GM19240 (cell line): ENCODE results near the gene FABP7.
"Not testable (repeated sequence)": the region's sequence is repeated elsewhere in the genome, so short reads cannot be mapped to it uniquely, and the experiment has no call there.

Source experiments
- DNase-seq: peaks from one replicate; pipeline ENCODE4 v3.0.0; 2011; ENCODE audit warnings: low spot score; ENCODE audit not compliant: insufficient read length

FABP7 gene

DNA sequence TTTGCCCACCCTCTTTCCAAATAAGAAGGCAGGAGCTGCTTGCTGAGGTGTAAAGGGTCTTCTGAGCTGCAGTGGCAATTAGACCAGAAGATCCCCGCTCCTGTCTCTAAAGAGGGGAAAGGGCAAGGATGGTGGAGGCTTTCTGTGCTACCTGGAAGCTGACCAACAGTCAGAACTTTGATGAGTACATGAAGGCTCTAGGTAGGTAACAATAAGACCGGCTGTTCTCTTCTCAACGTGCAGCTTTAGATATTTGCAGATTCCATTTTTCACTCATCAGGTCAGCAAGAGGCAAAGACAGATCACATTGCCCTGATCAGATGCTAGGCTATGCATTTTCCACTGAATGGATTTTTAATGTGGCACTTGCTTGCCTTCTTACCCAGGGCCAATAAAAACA lies at the start of gene FABP7:
Gene FABP7 (plus strand): TSS at position 50 of the 400 bp plus-strand sequence. CDS start 79 bp downstream, at position 129.
- DNase-seq = no peak

DNA sequence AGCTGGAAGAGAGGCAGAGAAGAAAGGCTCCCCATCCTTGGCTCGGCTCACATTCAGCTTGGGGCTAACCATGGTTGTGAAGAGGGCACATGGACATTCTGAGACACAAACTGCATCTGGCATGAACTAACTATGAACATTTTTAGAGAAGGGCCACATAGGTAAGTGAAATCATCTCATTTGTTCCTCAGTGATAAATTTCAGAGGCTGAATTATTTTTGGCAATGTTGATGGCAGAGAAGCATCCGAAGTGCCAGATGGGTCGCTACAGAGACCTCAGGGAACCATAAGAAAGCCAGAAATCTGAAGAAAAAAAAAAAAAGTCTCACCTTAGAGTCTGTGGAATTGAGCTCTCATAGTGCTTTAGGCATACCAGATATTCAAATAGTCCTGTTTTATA lies 49.2 kb upstream of the FABP7 start:
- no peak for DNase-seq

DNA sequence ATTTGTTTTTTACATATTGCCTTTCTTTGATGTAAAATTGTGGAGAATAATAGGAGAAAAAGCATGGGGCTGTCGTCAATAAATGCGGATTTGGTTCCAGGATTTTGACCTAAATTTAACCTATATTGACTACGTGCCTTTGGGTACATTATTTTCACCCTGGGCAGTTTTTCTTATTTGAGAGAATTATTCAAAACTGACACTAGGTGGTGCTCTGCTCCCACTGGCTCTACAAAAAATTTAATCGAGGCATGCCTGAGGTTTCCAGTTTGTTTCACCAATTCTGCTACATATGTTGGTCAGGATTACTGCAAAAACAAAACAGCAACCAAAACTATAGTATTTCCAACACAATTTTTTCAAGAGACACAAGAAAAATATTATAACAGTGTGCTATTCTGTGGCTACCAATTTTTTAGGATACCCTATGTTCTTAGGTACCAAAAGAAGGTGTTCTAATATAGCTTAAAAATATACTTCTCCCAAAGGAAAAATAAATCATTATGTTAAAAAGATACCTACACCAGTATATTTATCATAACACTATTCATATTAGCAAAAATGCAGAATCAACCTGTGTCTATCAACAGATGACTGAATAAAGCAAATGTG lies 48.6 kb upstream of the FABP7 start:
- DNase-seq = no peak

DNA sequence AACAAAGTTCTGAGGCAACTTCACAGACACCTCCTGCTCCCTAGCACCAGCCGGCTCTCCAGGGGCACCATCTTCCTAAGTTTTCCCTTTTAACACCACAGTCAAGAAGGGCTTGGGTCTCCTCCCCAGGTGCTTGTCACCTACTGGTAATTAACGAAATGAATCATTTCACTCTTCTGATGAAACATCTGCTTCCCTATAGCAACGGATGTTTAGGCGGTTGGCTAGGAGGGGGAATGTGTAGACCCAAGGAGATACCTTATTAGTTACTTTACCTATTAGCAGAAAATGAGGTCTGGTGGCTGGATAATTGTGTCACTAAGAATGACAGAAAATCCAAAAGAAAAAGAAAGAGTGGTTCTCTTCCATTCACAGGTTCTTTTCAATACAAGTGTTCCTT lies 46.3 kb upstream of the FABP7 start:
- DNase-seq = no peak

DNA sequence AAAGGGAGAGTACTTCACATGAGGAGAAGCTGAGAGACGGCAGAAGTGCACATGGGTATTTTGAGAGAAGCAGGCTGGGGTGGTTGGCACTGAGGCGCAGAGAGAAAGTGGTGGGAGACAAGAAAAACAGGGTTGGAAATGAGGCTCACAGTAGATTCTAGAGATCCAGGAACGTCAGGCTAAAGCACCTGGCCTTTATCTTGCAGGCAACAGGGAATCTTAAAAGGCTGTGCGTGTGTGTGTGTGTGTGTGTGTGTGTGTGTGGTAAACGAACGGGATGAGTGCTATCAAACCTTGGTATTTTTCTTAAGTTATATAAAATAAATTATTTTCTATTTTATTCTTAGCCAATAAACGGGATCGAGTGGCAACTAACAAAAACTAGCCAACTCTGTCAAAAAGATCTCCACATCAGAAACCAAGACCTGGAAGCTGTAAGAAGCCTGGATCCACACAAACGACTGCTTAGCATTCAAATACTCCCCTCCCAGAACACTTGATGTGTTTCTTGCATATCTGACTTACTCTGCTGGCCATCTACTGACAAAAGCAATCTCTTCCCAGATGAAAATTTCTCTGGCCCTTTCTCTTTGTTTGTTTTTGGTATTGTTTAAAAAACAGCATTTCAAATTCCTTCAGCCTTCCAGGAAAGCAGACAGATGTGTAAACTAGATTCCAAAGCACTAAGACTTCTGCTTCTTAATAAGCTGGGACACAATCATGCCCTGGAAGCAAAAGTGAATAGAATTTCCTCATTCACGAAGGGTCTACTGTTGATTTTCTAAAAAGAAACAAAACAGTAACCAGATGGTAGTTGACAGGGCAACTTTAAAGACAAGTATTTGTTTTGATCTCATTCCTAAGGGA lies 44.8 kb upstream of the FABP7 start:
- DNase-seq = no peak

DNA sequence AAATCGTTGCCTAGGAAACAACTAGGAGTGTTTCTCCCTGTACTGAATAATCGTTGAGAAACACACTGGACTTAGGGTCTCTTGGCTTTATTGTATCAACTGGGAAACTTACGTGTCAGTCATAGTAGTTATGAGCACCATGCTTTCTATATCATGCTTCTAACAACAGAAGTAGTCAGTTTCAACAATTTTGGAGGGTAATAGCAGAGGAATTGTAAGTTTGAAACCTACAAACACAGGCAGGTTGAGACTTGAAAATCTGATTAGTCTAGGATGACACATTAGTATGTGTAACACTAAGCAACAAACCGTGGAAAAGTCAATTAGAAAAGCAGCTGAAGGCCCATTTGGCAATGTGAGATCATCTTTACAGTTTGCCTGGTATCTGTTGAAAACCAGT lies 43.9 kb upstream of the FABP7 start:
- no peak for DNase-seq

DNA sequence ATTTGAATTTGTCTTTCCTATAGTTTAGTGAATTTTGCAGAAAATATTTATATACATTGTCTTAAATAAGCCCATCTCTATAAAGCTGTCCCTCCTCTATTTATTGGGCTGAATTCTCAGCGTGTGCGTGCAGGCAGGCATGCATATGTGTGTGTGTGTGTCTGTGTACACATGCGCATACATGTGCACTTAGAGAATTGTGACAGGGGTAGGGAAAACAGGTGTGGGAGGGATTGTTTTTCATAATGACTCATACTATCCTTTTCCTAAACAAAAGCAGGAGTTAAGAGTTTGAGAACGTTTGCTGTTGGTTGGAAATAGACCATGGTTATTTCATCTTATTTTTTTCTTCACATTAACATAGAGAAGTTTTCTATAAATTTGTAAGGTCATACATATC lies 43.4 kb upstream of the FABP7 start:
- DNase-seq = no peak

DNA sequence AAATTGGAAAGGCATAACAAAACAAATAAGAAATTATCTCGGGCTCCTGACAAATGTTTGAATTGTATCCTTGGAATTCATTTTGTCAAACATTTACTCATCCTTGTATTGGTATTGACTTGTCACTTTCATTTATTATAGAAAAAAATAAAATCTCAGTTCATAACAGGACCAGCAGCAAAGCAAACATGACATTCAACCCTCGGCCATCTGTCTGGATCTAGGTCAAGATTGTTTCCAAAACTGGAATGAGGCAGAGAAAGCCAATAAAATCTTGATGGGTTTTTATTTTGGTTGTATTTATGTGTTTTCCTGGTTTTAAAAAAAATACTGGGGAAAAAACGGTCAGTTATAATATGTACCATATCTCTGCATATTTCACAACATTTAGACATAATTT lies 42.9 kb upstream of the FABP7 start:
- no peak for DNase-seq

DNA sequence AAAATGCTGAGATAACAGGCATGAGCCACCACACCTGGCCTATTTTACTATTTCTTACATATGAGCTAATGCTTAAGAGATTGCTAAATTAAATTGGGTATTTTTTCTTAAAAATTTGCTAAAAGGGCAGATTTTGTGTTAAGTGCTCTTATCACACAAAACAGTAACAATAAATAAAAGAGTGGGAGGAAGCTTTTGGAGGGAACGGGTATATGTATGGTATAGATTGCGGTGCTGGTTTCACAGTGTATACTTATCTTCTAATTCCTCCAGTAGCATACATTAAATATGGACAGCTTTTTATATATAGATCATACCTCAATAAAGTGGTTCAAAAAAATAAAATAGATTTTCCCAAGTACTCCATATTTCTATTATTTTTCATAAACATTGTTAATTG lies 39.4 kb upstream of the FABP7 start:
- DNase-seq = no peak

DNA sequence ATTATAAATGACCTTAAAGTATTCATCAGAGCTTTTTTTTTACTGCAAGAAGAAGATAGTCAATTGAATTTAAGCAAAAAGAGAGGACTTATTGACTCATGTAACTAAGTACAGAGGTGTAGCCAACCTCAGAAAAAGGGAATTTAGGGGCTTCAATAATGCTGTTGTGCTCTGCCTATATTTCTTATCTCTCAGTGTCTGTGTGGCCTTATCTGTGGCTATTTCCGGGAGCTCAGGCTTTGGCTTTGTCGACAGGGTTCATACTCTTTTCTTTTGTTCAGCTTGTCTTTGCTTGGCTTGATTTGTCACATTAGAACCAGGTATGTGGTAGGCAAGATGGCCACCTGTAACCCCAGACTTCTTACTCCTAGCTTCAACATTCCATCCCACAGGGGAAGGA lies 38.6 kb upstream of the FABP7 start:
- DNase-seq = no peak

DNA sequence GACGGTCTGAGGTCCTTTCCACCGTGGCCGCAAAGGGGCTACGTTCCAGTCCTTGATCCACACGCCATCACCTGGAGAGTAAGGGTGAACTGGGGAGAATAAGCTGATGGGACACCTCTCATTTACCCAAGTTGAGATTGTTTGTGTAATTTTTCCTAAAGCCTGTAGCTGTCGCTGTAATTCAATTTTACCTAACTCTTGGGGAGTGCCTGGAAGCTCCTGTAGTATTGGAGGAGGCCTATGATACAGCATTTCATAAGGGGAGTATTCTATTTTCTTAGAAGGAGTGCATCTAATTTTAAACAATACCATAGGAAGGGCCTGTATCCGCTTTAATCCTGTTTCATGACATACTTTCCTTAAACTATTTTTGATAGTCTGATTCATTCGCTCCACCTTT lies 35.3 kb upstream of the FABP7 start:
- not testable (repeated sequence) for DNase-seq

DNA sequence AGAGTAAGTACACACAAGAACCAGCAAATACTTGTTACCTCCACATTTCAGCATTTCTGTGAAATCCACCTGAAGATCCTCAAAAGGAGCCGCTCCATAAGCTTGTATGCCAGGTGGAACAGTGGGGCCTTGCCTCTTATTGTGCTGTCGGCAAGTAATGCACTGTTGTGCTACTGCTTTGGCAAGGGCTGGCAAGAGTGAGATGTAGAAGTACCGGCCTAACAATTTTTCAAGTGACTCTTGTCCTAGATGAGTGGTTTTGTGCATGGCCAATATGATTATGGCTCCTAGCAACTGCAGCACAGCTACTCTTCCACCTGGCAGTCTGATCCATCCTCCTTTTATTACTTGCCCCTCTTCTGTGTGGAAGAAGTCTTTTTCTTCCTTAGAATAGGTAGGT lies 34.7 kb upstream of the FABP7 start:
- DNase-seq = not testable (repeated sequence)

DNA sequence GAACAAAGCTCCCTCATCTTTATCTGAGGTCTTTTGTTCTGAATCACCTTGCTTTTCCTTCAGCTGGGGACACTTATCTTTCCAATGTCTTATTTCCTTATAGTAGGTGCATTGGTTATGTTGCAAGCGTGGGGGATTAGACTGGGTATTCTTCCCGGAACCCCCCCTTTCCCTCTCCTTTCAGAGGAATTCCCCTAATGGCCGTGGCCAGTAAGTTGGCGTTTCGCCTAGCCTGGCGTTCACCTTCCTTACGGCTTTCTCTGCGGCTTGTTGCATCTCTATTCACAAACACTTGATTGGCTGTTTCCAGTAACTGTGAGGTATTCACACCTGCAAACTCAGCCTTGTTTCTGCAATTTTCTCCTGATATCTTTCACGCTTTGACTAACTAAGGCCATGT lies 32.8 kb upstream of the FABP7 start:
- no peak for DNase-seq

DNA sequence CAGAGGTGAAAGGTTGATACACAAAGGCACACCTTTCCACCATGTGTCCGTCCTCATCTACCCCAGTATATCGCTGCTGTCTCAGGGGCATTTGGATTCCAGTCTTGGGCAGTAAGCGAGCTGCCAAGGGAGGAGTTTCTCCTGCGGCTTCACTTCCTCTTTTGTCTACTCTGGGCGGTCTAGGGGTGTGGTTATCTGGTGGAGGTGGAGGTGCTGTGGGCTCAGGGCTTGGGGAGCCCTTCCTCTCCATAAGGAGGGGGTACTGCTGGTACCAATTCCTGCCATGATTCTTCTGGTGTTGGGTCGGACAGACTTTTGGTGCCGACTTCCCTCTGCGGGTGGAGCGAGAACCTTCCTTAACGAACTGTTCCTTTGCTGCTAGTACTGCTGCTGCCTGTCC lies 31.9 kb upstream of the FABP7 start:
- DNase-seq = no peak

DNA sequence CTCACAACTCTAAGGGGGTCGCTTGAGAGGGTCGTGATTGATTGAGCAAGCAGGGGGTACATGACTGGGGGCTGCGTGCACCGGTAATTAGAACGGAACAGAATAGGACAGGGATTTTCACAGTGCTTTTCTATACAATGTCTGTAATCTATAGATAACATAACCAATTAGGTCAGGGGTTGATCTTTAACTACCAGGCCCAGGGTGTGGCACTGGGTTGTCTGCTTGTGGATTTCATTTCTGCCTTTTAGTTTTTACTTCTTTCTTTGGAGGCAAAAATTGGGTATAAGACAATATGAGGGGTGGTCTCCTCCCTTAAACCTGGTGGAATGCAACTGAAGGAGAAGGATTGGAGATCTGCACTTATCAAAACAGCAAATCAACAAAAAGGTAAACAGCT lies 30.6 kb upstream of the FABP7 start:
- DNase-seq = not testable (repeated sequence)

DNA sequence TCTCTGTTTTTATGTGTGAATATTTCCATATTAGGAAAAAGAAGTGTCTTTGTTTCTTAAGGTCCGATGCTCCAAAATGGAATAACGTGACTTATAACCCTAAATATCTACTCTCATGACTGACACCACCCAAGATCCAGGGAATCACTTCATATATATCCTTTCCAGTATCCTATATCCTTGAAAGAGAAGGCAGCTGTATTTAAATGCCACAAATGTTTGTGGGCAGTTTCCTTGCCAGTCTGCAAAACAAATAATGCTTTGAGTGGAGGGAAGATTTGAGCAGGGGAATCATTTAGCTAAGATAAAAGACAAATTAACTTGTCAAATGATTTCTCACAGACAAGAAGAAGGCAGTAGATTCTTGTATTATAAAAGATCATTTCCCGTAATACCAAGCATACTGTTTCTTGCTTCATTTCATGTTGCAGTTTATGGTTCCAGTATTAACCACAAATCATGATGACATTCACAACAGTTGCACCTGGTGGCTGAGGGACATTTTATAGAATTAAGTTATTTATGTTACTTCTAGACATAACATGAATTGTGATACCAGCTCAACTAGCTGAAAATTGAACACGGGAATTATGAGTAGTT lies 30.0 kb upstream of the FABP7 start:
- no peak for DNase-seq

DNA sequence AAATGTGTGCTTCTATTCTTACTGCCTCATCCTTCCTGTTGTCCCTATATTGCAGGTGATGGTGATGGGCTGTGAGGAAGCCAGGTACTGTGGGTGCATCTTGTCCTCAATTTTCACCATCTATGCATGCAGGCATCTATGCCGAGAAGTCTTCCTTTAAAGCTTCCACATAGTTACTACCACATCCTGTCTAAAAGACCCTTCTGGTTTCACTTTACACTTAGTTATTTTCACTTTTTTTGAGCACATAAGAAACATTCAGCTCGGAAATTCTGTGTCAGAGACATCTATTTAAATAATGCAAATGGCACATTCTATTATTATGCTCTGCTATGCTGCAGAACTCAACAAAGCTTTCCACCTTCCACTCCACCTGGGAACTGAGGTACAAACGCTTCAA lies 28.2 kb upstream of the FABP7 start:
- no peak for DNase-seq

DNA sequence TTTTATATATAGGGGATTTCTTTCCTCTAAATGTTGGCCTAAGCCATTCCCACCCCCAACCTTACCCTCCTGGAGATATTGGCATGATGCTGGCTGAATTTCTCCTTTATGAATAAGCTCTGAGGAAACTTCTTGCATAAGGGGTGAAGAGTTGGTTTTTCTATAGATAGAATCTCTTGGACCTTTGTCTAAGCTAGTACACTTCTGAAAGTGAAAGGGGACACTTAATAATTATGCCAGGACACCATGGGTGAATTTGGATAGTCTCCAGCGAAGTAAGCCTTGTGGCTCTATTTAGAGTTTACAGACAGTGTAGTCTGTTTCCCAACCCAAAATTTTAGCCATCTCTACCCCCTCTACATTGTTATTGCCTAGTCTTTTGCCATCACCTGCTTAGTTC lies 27.1 kb upstream of the FABP7 start:
- DNase-seq = no peak

DNA sequence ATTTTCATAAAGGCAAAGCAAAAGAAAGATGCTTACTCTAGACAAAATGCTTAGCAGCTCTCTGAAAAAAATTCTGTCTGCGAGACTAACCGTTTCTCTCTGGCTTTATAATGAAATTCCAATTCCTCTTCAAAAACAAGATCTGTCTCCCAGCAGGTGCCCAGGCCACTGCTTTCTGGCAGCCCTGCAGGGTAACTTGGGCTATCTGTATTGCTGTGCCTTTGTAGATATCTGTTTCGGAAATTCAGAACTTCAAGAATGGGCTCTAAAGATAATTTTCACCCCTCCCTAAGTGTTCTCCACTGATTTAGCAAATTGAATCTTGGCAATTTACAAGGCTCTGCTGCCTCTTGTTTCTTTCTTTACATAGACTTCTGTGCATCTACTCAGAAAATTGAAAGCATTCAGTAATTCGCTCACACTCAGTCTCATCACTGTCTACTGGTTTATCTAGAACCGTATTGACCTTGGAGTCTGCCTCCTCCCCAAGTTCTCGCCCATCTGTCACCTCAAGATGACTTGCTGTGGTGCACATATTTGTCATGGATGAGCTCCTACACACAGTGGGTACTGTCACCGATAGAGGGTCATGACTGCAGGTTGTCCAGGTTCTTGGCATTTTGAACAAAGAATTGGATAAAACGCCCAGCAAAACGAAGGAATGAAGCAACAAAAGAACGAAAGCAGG lies 26.4 kb upstream of the FABP7 start:
- no peak for DNase-seq

DNA sequence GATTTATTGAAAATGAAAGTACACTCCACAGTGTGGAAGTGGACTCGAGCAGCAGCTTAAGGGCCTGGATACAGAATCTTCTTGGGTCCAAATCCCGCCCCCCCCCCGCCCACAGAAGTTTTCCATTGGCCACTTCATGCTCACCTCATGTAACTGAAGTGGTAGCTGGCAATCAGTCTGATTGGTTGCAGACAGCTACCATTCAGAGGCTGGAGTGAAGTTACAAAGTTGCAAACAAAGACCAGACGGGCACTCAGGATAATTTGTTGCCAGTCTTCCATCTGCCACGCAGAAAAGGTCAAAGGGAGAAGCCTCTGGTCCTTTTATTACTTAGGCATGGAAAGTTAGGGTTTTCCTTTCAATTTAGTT lies 25.8 kb upstream of the FABP7 start:
- DNase-seq = no peak

DNA sequence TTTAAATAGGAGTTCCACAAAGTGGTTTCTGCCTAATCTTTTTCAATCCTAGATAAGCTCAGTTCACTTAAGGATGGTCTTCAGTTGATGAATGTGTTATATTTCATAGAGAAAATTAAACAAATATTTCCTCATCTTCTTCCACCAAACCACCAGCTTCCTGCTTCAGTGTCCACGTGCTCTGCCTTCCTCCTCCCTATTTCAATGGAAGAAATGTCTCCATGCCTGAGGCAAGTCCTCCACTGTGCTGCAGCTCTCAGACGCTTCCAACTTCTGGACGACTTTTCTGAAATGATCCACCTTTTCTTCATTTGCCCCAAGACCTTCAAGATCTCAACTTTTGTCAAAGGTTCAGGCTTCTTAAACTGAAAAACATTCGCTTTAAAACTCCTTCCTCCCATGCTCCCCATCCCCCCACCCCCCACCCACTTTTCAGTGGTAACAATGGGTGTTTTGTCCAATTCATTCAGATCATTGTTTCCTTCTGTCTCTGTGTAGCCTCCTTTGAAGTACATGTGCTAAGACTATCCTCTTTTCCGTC lies 25.3 kb upstream of the FABP7 start:
- no peak for DNase-seq

DNA sequence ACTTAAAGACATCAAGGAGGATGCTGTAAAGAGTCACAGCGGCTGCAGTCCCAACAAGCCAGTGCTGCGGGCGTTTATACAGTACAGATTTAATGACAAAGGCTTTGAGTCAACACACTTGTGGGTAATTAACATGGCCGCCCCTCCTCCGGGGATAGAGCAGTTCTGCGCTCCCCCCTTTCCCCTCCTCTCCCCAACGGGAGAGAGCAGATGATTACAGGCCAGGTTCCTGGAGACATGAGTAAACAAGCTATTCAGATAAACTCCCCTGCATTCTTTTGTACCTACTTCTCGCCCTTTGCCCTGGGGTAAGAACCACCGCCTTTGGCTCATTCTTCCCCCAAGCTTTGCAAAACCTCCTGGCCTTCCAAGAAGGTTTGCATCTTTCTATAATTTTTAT lies 23.6 kb upstream of the FABP7 start:
- DNase-seq = no peak
